ENCODE data around the gene MAGEB17. TPM values are rescaled to one million over a fixed set of nuclear protein-coding genes. Genes with fewer than 3 reads are reported as not detected.

Gene MAGEB17
- total RNA-seq, 1 experiment from 2014 or later: not detected

DNA sequence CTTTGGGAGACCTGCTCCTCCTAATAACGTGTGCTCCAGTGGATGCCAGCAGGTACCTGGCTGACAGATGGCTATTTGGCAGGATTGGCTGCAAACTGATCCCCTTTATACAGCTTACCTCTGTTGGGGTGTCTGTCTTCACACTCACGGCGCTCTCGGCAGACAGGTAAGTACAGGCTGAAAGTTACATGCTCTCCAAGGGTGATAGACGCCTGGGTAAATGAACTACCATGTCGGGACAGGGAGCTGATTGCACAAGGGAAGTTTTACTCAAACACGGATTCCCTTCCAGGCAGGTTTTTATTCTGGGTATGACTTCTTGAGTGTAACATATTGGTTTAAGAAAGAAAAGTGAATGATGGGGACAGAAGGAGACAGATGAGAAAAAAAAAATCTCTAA, 43.1 kb upstream of the MAGEB17 start (continued):
- TF ChIP-seq, protein P1, sequence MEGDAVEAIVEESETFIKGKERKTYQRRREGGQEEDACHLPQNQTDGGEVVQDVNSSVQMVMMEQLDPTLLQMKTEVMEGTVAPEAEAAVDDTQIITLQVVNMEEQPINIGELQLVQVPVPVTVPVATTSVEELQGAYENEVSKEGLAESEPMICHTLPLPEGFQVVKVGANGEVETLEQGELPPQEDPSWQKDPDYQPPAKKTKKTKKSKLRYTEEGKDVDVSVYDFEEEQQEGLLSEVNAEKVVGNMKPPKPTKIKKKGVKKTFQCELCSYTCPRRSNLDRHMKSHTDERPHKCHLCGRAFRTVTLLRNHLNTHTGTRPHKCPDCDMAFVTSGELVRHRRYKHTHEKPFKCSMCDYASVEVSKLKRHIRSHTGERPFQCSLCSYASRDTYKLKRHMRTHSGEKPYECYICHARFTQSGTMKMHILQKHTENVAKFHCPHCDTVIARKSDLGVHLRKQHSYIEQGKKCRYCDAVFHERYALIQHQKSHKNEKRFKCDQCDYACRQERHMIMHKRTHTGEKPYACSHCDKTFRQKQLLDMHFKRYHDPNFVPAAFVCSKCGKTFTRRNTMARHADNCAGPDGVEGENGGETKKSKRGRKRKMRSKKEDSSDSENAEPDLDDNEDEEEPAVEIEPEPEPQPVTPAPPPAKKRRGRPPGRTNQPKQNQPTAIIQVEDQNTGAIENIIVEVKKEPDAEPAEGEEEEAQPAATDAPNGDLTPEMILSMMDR (IDR thresholded peaks at IDR 0.05 in 2 of 3, conservative IDR thresholded peaks at IDR 0.05 in 1 of 3; ENCODE audit: borderline replicate concordance in 1 of 3, insufficient read depth in 1 of 3, low read depth in 2 of 3, low read length in 2 of 3): no peak
- TF ChIP-seq TCF7L2 (IDR thresholded peaks at IDR 0.05; ENCODE audit: borderline replicate concordance, extremely low read depth, insufficient read depth, insufficient read length): no peak

DNA sequence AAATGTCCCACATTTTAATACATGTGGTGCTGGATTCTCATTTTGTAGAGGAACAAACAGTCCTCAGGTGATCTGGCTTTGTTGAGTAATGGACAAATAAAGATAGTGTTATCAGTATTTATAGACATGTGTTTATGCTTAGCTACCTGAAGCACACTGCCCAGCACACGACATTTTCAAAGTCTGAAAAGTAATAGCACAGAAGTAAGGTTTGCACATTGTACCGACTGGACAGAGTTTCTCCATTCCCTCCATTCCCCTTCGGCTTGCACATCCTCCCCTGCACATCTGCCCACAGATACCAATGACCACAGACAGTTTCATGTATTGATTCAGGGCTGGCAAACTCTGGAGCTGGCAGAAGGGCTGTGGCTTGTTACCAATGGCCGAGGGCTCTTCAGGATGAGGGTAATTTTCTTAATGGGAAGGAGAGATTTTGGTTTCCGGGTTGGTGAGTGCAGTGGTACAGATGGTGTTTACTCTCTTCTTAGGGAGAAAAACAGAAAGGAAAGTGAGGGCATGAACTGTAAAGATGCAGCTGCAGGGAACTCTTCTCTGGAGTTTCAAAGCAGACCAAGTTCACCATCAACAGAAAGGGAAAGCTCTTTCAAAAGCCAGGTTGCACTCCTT, 41.6 kb upstream of the MAGEB17 start:
- ChIA-PET RAD21 (ENCODE audit: low non-redundant PET in 1 of 2, low total read pairs in 2 of 2, uncharacterized antibody in 2 of 2, unreplicated experiment in 2 of 2) (no interaction called here), CTCF (no interaction called here), POLR2A (no interaction called here)
- no peak for DNase-seq (ENCODE audit: low read depth, low spot score)
- Histone ChIP-seq H3K9me2 (ENCODE audit: insufficient read depth) (no peaks in the 10 kb centered on the region), H3K9ac (ENCODE audit: low read length) (no peak overlapping the region), H3K4me3 (replicated peaks in 1 of 2; ENCODE audit: low read depth in 1 of 2, low read length in 2 of 2) (no peak overlapping the region), H2AFZ (ENCODE audit: low read depth, low read length, poor library complexity, severe bottlenecking) (no peak overlapping the region), H3K79me2 (ENCODE audit: insufficient read depth, low read length) (no peaks in the 10 kb centered on the region), H3K9me3 (ENCODE audit: control insufficient read depth in 1 of 2, insufficient read depth in 1 of 2, low read depth in 1 of 2, low read length in 2 of 2) (no peaks in the 10 kb centered on the region), H3K36me3 (ENCODE audit: control insufficient read depth in 1 of 2, insufficient read depth in 2 of 2, low read length in 2 of 2) (no peaks in the 10 kb centered on the region), H3K4me1 (ENCODE audit: control insufficient read depth in 1 of 2, insufficient read depth in 2 of 2, low read length in 2 of 2) (peaks cover 0 to 4% of the 10 kb centered on the region in 2 experiments; a peak in 1 of 4 replicates), H4K20me1 (ENCODE audit: insufficient read depth) (no peaks in the 10 kb centered on the region), H3K4me2 (ENCODE audit: low read length) (no peak overlapping the region), H3K27me3 (ENCODE audit: insufficient read depth, low read length) (no peaks in the 10 kb centered on the region), H3K27ac (ENCODE audit: low read depth, low read length) (no peak overlapping the region)
- BruUV-seq (replicated peaks): no TSS peak
- ATAC-seq: no peak
- TF ChIP-seq ZNF274 (IDR thresholded peaks at IDR 0.05; ENCODE audit: low read depth, low read length): no peak
- TF ChIP-seq POLR2AphosphoS5 (IDR thresholded peaks at IDR 0.05; ENCODE audit: low read depth, low read length): no peak
- no peak for TF ChIP-seq SP1 (IDR thresholded peaks at IDR 0.05; ENCODE audit: low read depth)
- no peak for TF ChIP-seq ELF1 (IDR thresholded peaks at IDR 0.05; ENCODE audit: borderline replicate concordance, low read depth)
- TF ChIP-seq, protein P2, sequence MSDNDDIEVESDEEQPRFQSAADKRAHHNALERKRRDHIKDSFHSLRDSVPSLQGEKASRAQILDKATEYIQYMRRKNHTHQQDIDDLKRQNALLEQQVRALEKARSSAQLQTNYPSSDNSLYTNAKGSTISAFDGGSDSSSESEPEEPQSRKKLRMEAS (IDR thresholded peaks at IDR 0.05): no peak
- TF ChIP-seq EZH2 (IDR thresholded peaks at IDR 0.05): no peak
- TF ChIP-seq ZFX (IDR thresholded peaks at IDR 0.05): no peak
- TF ChIP-seq ATF3 (IDR thresholded peaks at IDR 0.05): no peak
- no peak for TF ChIP-seq SRF (IDR thresholded peaks at IDR 0.05; ENCODE audit: low read depth)
- no peak for TF ChIP-seq JUND (IDR thresholded peaks at IDR 0.05)
- intact Hi-C loops (cut with micrococcal nuclease): loop anchor here (10.0 kb wide), 1 partner anchor 319 kb away; no protein-coding TSS in a partner anchor

Data from HCT116 (cell line).